ENCODE measurements around the gene ITFG1. TPM values are rescaled to one million over a fixed set of nuclear protein-coding genes. Genes with fewer than 3 reads are reported as not detected.
"Not testable (repeated sequence)": the region's sequence is repeated elsewhere in the genome, so short reads cannot be mapped to it uniquely, and the experiment has no call there.

ITFG1 gene
- total RNA-seq, 2 experiments from 2014 or later, result 21.9 to 24.4 TPM

DNA sequence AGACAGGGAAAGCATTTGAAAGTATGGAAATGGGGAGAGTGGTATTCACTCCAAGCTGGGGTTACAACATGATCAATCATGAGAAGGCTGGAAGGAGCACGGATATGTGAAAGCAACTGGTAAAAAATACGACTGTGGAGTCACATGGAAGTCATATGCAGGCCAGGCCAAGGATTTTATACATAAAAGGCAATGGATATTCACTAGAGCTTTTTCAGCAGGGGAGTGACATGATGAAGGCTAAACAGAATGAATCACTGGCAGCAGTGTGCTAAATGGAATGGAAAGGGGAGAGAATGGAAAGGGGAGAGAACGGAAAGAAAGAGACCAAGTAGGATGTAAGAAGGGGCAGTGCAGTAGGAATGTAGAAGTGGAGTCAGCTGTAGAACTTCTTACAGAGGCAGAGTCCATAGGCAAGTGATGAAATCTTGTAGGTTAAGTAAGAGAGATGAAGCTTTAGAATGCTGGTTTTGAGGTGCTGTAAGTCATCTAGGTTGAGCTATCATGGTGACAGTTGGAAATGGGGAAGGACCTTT lies 304.1 kb downstream of the ITFG1 start:
- CTCF ChIA-PET, result interaction anchor here (1.5 kb wide), 1 partner anchor 119 kb away, joined by 3 read pairs; no protein-coding TSS in a partner anchor
- Mint-ChIP-seq H3K36me3 (ENCODE audit: low read depth) (peaks cover 18% of the 10 kb centered on the region), H3K4me1 (ENCODE audit: low read depth) (no peaks in the 10 kb centered on the region), H3K9me3 (ENCODE audit: insufficient read depth) (peaks cover 15% of the 10 kb centered on the region), H3K4me3 (no peak overlapping the region), H3K27ac (no peak overlapping the region), H3K27me3 (ENCODE audit: low read depth) (no peaks in the 10 kb centered on the region)
- no peak for DNase-seq
- POLR2A ChIA-PET, result interaction anchor here (0.5 kb wide), 1 partner anchor 1182 kb away, joined by 3 read pairs; no protein-coding TSS in a partner anchor
- ATAC-seq, result no peak

DNA sequence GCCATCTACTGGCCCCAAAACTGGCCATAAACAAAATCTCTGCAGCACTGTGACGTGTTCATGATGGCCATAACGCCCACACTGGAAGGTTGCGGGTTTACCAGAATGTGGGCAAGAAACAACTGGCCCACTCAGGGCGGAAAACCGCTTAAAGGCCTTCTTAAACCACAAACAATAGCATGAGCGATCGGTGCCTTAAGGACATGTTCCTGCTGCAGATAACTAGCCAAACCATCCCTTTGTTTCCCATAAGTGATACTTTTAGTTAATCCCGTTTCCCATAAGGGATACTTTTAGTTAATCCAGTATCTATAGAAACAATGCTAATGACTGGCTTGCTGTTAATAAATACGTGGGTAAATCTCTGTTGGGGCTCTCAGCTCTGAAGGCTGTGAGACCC lies 308.4 kb downstream of the ITFG1 start:
- ATAC-seq; POLR2A ChIA-PET; H3K27me3 Mint-ChIP-seq (ENCODE audit: low read depth); H3K4me3 Mint-ChIP-seq; H3K4me1 Mint-ChIP-seq (ENCODE audit: low read depth); CTCF ChIA-PET; DNase-seq; H3K27ac Mint-ChIP-seq: not testable (repeated sequence)
- peaks cover 21% of the 10 kb centered on the region for H3K36me3 Mint-ChIP-seq (ENCODE audit: low read depth)
- H3K9me3 Mint-ChIP-seq (ENCODE audit: insufficient read depth), result peaks cover 21% of the 10 kb centered on the region

DNA sequence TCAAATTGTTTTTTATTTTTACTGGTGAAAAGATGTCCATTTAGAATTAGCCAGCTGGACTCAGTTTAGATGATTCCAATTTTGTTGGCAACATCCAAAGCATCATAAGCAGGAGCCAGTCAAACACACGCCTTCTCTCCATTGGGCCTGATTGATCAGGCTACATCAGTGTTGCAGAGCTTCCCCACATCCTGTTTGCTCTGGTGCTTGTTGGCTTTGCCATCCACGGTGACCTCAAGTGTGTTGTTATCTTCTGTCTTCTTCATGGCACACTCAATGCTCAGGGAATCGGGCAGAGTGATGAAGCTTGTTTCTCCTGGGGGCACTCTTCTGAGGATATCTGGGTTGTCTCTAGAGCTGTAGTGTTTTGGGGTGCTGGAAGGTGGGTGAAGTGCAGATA lies 310.8 kb downstream of the ITFG1 start:
- DNase-seq, result peak; percentile 27
- peaks cover 8% of the 10 kb centered on the region for H3K4me1 Mint-ChIP-seq (ENCODE audit: low read depth)
- no peak overlapping the region for H3K27ac Mint-ChIP-seq
- peaks cover 16% of the 10 kb centered on the region for H3K36me3 Mint-ChIP-seq (ENCODE audit: low read depth)
- H3K9me3 Mint-ChIP-seq (ENCODE audit: insufficient read depth), result peaks cover 21% of the 10 kb centered on the region
- no peak for ATAC-seq
- ChIA-PET POLR2A (no interaction called here), CTCF (interaction anchor here (1.6 kb wide), 1 partner anchor 8 kb away, joined by 9 read pairs; no protein-coding TSS in a partner anchor)
- H3K4me3 Mint-ChIP-seq, result no peak overlapping the region
- H3K27me3 Mint-ChIP-seq (ENCODE audit: low read depth), result peaks cover 12% of the 10 kb centered on the region

- Mint-ChIP-seq H3K27ac (no peak overlapping the region), H3K36me3 (ENCODE audit: low read depth) (no peaks in the 10 kb centered on the region), H3K4me3 (peak overlapping the region; percentile 68), H3K4me1 (ENCODE audit: low read depth) (peaks cover 17% of the 10 kb centered on the region), H3K9me3 (ENCODE audit: insufficient read depth) (no peaks in the 10 kb centered on the region), H3K27me3 (ENCODE audit: low read depth) (peaks cover 33% of the 10 kb centered on the region)
- ATAC-seq, result no peak
- POLR2A ChIA-PET, result no interaction called here
- DNase-seq, result no peak
- CTCF ChIA-PET, result interaction anchor here (0.9 to 4.0 kb wide), 9 partner anchors 8 to 1022 kb away, joined by 3 to 16 read pairs (median 6); no protein-coding TSS in a partner anchor
These were observed 316.3 kb downstream of the ITFG1 start for GRCh38 chr16:47144559-47144877.

DNA sequence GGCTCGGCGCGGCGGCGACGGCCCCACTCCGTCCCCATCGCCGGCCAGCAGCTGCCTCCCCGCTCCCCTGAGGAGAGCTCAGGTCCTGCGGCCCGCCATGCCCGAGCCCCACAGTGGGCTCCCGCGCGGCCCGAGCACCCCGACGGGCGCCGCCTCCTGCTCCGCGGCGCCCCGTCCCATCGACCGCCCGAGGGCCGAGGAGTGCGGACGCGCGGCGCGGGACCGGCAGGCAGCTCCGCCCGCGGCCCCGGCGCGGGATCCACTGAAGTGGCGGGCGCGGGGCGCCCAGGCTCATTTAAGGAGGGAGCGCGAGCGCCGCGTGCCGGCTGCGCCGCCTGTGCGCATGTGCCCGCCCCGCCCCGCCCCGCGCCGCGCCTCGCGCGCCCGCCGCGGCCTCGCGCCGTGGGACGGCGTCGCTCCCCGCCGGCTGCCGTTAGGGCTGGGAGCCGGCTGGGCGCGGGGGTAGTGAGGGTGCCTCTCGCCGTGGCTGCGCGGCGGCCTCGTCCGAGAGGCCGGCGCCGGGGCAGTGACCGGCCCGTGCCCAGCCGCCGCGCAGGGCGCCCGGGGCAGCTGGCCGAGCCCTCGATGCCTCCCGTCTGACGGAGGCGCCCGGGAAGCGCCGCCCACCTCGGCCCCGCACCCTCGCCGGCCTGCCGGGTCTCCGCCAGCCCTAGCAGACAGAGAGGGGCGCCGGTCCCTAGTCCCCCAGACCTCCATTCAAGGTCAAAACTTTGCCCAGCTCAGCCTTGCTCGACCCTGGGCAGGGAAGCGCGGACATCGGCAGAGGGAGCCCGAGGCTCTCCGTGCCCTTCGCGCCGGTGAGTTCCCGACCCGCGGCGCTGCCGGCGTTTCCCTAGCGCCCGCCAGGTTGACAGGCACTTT lies 316.9 kb downstream of the ITFG1 start, which contains the start of gene NETO2:
TSS of gene NETO2 (minus strand) at position 269 of the 882 bp plus-strand sequence. CDS start 333 bp downstream, outside the sequence.
- Mint-ChIP-seq H3K9me3 (ENCODE audit: insufficient read depth) (no peaks in the 10 kb centered on the region), H3K27me3 (ENCODE audit: low read depth) (peaks cover 33% of the 10 kb centered on the region), H3K4me1 (ENCODE audit: low read depth) (peaks cover 17% of the 10 kb centered on the region), H3K27ac (no peak within 1 kb of the TSS), H3K36me3 (ENCODE audit: low read depth) (no peaks in the 10 kb centered on the region), H3K4me3 (peak within 1 kb of the TSS; percentile 68)
- peak; percentile 73 for ATAC-seq
- ChIA-PET CTCF (interaction anchor here (0.8 to 4.0 kb wide), 14 partner anchors 7 to 1022 kb away, joined by 3 to 16 read pairs (median 4); partner anchors contain the start of gene DNAJA2), POLR2A (interaction anchor here (0.6 kb wide), 1 partner anchor 170 kb away, joined by 3 read pairs; the partner anchor contains the start of gene DNAJA2)
- peak; percentile 67 for DNase-seq

DNA sequence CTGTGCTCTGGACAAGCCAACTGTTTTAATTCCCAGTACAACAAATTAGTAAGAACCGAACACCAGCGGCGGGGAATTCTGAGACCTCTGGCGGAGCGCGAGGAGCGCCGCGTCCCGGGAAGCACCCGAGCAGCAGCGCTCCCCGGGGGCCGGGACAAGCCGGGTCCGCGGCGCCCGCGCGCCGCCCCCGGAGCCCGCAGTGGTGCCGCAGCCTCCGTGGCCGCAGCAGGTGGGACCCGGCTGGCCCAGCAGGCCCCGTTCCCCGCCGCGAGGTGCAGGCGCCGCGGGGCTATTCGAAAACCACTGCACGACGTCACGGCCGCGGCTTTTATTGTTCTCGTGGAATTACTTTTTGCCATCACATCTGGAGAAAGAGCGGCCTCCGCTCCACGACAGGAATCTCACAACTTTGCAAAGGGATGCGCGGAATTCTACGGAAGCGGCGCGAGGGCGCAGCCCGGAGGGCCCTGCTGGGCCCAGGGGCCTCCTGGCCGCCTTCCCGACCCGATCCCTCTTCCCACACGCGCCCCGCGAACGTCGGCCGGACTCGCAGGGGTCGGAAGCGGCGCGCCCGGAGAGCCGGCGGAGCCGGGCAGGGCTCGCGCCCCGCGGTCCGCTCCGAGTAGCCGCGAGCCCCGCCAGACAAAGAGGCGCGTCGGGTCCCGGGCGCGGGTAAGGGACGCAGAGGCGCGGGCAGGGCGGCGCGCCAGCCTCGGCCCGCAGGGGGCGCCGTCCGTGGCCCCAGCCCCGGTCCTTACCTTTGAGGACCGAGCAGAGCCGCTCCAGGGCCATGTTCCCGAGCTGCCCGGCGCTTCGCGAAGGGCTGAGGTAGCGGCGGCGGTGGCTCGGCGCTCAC lies 317.8 kb downstream of the ITFG1 start:
- Mint-ChIP-seq H3K9me3 (ENCODE audit: insufficient read depth) (no peaks in the 10 kb centered on the region), H3K4me1 (ENCODE audit: low read depth) (peaks cover 23% of the 10 kb centered on the region), H3K27ac (no peak overlapping the region), H3K36me3 (ENCODE audit: low read depth) (no peaks in the 10 kb centered on the region), H3K4me3 (peak overlapping the region; percentile 69), H3K27me3 (ENCODE audit: low read depth) (peaks cover 33% of the 10 kb centered on the region)
- DNase-seq, result peak; percentile 65
- CTCF ChIA-PET, result interaction anchor here (0.8 to 4.0 kb wide), 28 partner anchors 7 to 1023 kb away, joined by 3 to 33 read pairs (median 5); partner anchors contain the start of genes DNAJA2, ITFG1 and PHKB
- ATAC-seq, result peak; percentile 77
- POLR2A ChIA-PET, result interaction anchor here (0.6 to 1.9 kb wide), 2 partner anchors 169 to 170 kb away, joined by 3 to 8 read pairs; partner anchors contain the start of gene DNAJA2

- DNase-seq (no peak), ATAC-seq (no peak)
- CTCF ChIA-PET, result interaction anchor here (0.7 to 4.0 kb wide), 35 partner anchors 8 to 1481 kb away, joined by 3 to 33 read pairs (median 5); partner anchors contain the start of genes ITFG1 and PHKB
- H3K36me3 Mint-ChIP-seq (ENCODE audit: low read depth), result no peaks in the 10 kb centered on the region
- H3K9me3 Mint-ChIP-seq (ENCODE audit: insufficient read depth), result no peaks in the 10 kb centered on the region
- H3K4me1 Mint-ChIP-seq (ENCODE audit: low read depth), result peaks cover 23% of the 10 kb centered on the region
- POLR2A ChIA-PET, result interaction anchor here (1.9 kb wide), 1 partner anchor 168 kb away, joined by 8 read pairs; no protein-coding TSS in a partner anchor
- H3K27ac Mint-ChIP-seq, result no peak overlapping the region
- H3K27me3 Mint-ChIP-seq (ENCODE audit: low read depth), result peaks cover 33% of the 10 kb centered on the region
- H3K4me3 Mint-ChIP-seq, result peak overlapping the region; percentile 69
These were observed 318.4 kb downstream of the ITFG1 start for GRCh38 chr16:47142486-47142820.

DNA sequence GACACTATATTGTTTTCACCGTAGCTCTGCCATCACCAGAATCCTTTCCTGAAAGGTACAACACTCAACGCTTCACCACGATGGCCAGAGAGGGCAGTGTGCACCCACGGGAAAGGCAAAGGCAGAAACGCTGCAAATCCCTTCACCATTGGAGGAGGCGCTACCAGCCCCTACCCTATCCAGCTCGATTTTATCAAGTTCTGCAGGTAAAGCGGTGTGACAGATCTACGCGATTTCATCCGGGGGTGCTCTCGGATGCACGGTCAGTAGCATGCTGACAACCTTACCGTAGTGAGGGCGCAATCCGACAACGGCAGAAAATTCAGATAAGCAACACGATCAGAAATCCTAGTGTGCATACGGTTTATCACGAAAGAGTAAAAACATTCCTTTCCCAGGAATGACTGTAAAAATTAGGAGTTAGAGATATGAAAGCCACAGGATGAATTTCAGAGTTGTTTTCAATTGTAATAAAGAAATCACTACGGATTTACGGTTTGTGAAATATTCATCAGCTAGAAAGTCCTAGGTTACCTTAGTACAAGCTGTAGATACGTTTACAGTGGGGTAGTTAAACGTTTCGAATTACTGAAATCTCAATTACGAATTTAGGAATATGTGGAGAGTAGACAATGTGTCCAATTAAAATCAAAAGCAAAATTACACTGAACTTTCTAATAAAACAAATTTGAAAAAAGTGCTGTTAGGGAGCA lies 318.9 kb downstream of the ITFG1 start:
- Mint-ChIP-seq H3K36me3 (ENCODE audit: low read depth) (no peaks in the 10 kb centered on the region), H3K9me3 (ENCODE audit: insufficient read depth) (no peaks in the 10 kb centered on the region), H3K27ac (peak overlapping the region; percentile 37), H3K4me1 (ENCODE audit: low read depth) (peaks cover 23% of the 10 kb centered on the region), H3K27me3 (ENCODE audit: low read depth) (peaks cover 31% of the 10 kb centered on the region), H3K4me3 (peak overlapping the region; percentile 69)
- ATAC-seq (peak; percentile 67), DNase-seq (peak; percentile 89)
- POLR2A ChIA-PET, result interaction anchor here (0.6 to 1.9 kb wide), 2 partner anchors 123 to 168 kb away, joined by 3 to 8 read pairs; no protein-coding TSS in a partner anchor
- CTCF ChIA-PET, result interaction anchor here (0.6 to 4.0 kb wide), 62 partner anchors 9 to 1488 kb away, joined by 3 to 33 read pairs (median 4); partner anchors contain the start of genes ITFG1 and PHKB

DNA sequence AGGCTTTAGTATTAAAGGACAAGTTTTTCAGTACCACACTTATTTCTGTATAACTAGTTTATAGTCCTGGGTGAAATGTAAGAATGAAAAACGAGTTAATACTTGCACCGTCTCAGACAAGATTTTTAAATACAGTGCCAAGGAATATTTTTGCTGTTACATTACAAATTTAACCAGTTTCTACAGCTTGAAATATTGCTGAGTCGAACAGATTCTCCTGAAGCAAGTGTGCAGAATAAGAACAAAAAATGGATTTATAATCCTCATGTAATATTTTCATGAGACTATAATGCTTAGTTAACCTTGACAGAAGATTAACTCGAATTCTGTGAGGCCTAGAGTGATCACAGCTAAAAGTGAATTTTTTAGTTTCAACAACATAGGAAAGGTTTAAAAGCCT lies 320.2 kb downstream of the ITFG1 start:
- ATAC-seq (no peak), DNase-seq (no peak)
- no peak overlapping the region for H3K4me3 Mint-ChIP-seq
- ChIA-PET POLR2A (no interaction called here), CTCF (interaction anchor here (0.9 to 2.9 kb wide), 13 partner anchors 7 to 1489 kb away, joined by 3 to 33 read pairs (median 9); partner anchors contain the start of genes ITFG1 and PHKB)
- no peaks in the 10 kb centered on the region for H3K36me3 Mint-ChIP-seq (ENCODE audit: low read depth)
- H3K4me1 Mint-ChIP-seq (ENCODE audit: low read depth), result peaks cover 24% of the 10 kb centered on the region
- H3K27me3 Mint-ChIP-seq (ENCODE audit: low read depth), result peaks cover 24% of the 10 kb centered on the region
- no peak overlapping the region for H3K27ac Mint-ChIP-seq
- no peaks in the 10 kb centered on the region for H3K9me3 Mint-ChIP-seq (ENCODE audit: insufficient read depth)

DNA sequence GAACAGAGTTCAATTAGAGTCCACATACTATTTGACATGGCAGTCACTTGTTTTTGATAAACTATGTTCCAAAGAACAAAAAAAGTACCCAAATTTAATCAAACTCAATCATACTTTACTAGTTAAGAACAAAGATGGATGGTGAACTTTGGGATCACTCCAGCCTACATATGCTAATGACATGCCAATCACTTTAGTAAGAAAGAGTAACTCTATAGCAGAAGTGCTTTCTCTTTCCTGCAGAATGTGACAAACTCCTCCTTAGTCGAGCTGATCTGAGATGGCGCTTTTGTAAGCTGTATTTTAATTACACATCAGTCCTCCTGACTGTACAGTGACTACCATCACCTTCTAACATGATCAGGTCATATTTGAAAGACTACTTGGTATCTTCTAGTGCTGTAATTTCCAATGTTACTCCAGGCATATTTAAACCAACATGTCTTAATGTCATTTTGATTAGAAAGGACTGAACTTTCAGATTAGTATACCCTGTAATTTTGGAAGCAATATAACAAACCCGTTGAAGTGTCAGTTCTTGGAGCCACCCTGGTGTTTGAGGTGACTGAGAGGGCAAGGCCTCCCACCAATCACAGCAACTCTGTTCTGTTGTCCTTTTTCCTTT lies 321.2 kb downstream of the ITFG1 start:
- peaks cover 23% of the 10 kb centered on the region for H3K4me1 Mint-ChIP-seq (ENCODE audit: low read depth)
- H3K36me3 Mint-ChIP-seq (ENCODE audit: low read depth), result no peaks in the 10 kb centered on the region
- no peak overlapping the region for H3K4me3 Mint-ChIP-seq
- H3K27me3 Mint-ChIP-seq (ENCODE audit: low read depth), result peaks cover 17% of the 10 kb centered on the region
- ATAC-seq (no peak), DNase-seq (no peak)
- no peaks in the 10 kb centered on the region for H3K9me3 Mint-ChIP-seq (ENCODE audit: insufficient read depth)
- POLR2A ChIA-PET, result no interaction called here
- no peak overlapping the region for H3K27ac Mint-ChIP-seq
- CTCF ChIA-PET, result interaction anchor here (1.4 kb wide), 2 partner anchors 102 to 1025 kb away, joined by 3 read pairs; no protein-coding TSS in a partner anchor

All from activated CD8-positive, alpha-beta T cell treated with anti-CD3 and anti-CD28 coated beads, Interleukin-2, amount 10 ng/mL, durations not matched to agents 7 days and 5 days (primary cell).